ENCODE data around the gene PRLR. TPM values are rescaled to one million over a fixed set of nuclear protein-coding genes. Genes with fewer than 3 reads are reported as not detected.

Gene PRLR
- polyA plus RNA-seq, 1 donor from 2014 or later, result 0.50 TPM

GRCh38 chr5:35124932-35125331, 105.4 kb downstream of the PRLR start:
- Histone ChIP-seq H3K27me3 (ENCODE audit: insufficient read depth, low read depth, low read length) (no peaks in the 10 kb centered on the region), H3F3A (ENCODE audit: insufficient read depth, low read length, poor library complexity, severe bottlenecking) (no peaks in the 10 kb centered on the region), H4K20me1 (ENCODE audit: insufficient read depth) (no peaks in the 10 kb centered on the region), H3K9me3 (ENCODE audit: low read length) (no peaks in the 10 kb centered on the region), H2AFZ (ENCODE audit: low read depth, low read length) (no peak overlapping the region), H3K9me2 (ENCODE audit: insufficient read depth, low read length) (no peaks in the 10 kb centered on the region), H3K4me3 (ENCODE audit: low read length) (no peak overlapping the region), H3K9ac (ENCODE audit: low read length) (no peak overlapping the region), H3K4me2 (ENCODE audit: low read length) (no peak overlapping the region), H3K27ac (ENCODE audit: low read length) (no peak overlapping the region), H3K79me2 (replicated peaks; ENCODE audit: insufficient read depth, low read length) (no peaks in the 10 kb centered on the region), H3K36me3 (ENCODE audit: insufficient read depth, low read length) (no peaks in the 10 kb centered on the region)
- no peak for TF ChIP-seq EP300 (conservative IDR thresholded peaks at IDR 0.05; ENCODE audit: poor library complexity, severe bottlenecking)

DNA sequence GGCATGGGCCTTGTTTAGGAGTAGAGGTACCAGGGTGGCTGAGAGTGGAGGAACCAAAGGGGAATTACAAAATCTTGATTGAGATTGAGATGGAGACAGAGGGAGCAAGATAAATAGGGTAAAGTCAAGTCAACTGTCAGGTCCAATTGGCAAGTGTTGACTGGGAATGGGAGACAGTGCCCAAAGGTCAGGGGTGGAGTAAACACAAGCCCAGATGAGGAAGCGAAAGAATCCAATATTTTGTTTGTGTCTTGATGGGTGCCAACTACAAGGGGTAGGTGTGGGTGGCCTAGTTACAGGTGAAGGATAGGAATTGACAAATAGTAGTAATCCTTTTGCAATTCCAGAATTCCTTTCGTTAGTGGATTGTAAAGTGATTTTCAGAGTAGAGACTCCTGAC, 107.5 kb downstream of the PRLR start:
- H3K79me2 ChIP-seq (replicated peaks; ENCODE audit: insufficient read depth, low read length), result no peaks in the 10 kb centered on the region
- H3K9me2 ChIP-seq (ENCODE audit: insufficient read depth, low read length), result no peaks in the 10 kb centered on the region
- H3F3A ChIP-seq (ENCODE audit: insufficient read depth, low read length, poor library complexity, severe bottlenecking), result no peaks in the 10 kb centered on the region
- no peak overlapping the region for H2AFZ ChIP-seq (ENCODE audit: low read depth, low read length)
- H3K9me3 ChIP-seq (ENCODE audit: low read length), result no peaks in the 10 kb centered on the region
- H3K4me3 ChIP-seq (ENCODE audit: low read length), result no peak overlapping the region
- H3K27me3 ChIP-seq (ENCODE audit: insufficient read depth, low read depth, low read length), result no peaks in the 10 kb centered on the region
- H4K20me1 ChIP-seq (ENCODE audit: insufficient read depth), result no peaks in the 10 kb centered on the region
- no peaks in the 10 kb centered on the region for H3K36me3 ChIP-seq (ENCODE audit: insufficient read depth, low read length)
- H3K4me2 ChIP-seq (ENCODE audit: low read length), result no peak overlapping the region
- H3K9ac ChIP-seq (ENCODE audit: low read length), result no peak overlapping the region
- no peak overlapping the region for H3K27ac ChIP-seq (ENCODE audit: low read length)
- TF ChIP-seq EZH2 (IDR thresholded peaks at IDR 0.05; ENCODE audit: borderline replicate concordance, insufficient read depth, low read length, poor library complexity, severe bottlenecking), result no peak

GRCh38 chr5:35120715-35121114, 109.6 kb downstream of the PRLR start:
- Histone ChIP-seq H3K27ac (ENCODE audit: low read length) (no peak overlapping the region), H3K9me3 (ENCODE audit: low read length) (no peaks in the 10 kb centered on the region), H3K9ac (ENCODE audit: low read length) (no peak overlapping the region), H2AFZ (ENCODE audit: low read depth, low read length) (no peak overlapping the region), H3K4me2 (ENCODE audit: low read length) (no peak overlapping the region), H3K79me2 (replicated peaks; ENCODE audit: insufficient read depth, low read length) (no peaks in the 10 kb centered on the region), H4K20me1 (ENCODE audit: insufficient read depth) (no peaks in the 10 kb centered on the region), H3F3A (ENCODE audit: insufficient read depth, low read length, poor library complexity, severe bottlenecking) (no peaks in the 10 kb centered on the region), H3K4me3 (ENCODE audit: low read length) (no peak overlapping the region), H3K36me3 (ENCODE audit: insufficient read depth, low read length) (no peaks in the 10 kb centered on the region), H3K9me2 (ENCODE audit: insufficient read depth, low read length) (no peaks in the 10 kb centered on the region), H3K27me3 (ENCODE audit: insufficient read depth, low read depth, low read length) (no peaks in the 10 kb centered on the region)
- TF ChIP-seq EZH2 (IDR thresholded peaks at IDR 0.05; ENCODE audit: borderline replicate concordance, insufficient read depth, low read length, poor library complexity, severe bottlenecking), result no peak
- no peak for TF ChIP-seq TAF1 (IDR thresholded peaks at IDR 0.05; ENCODE audit: low read depth)
- TF ChIP-seq CTCF (IDR thresholded peaks at IDR 0.05; ENCODE audit: poor library complexity, severe bottlenecking), result no peak
- no peak for TF ChIP-seq MXI1 (conservative IDR thresholded peaks at IDR 0.05; ENCODE audit: poor library complexity, severe bottlenecking)
- no peak for TF ChIP-seq RAD21 (conservative IDR thresholded peaks at IDR 0.05)
- TF ChIP-seq POLR2AphosphoS5 (IDR thresholded peaks at IDR 0.05), result no peak
- TF ChIP-seq, protein P1, sequence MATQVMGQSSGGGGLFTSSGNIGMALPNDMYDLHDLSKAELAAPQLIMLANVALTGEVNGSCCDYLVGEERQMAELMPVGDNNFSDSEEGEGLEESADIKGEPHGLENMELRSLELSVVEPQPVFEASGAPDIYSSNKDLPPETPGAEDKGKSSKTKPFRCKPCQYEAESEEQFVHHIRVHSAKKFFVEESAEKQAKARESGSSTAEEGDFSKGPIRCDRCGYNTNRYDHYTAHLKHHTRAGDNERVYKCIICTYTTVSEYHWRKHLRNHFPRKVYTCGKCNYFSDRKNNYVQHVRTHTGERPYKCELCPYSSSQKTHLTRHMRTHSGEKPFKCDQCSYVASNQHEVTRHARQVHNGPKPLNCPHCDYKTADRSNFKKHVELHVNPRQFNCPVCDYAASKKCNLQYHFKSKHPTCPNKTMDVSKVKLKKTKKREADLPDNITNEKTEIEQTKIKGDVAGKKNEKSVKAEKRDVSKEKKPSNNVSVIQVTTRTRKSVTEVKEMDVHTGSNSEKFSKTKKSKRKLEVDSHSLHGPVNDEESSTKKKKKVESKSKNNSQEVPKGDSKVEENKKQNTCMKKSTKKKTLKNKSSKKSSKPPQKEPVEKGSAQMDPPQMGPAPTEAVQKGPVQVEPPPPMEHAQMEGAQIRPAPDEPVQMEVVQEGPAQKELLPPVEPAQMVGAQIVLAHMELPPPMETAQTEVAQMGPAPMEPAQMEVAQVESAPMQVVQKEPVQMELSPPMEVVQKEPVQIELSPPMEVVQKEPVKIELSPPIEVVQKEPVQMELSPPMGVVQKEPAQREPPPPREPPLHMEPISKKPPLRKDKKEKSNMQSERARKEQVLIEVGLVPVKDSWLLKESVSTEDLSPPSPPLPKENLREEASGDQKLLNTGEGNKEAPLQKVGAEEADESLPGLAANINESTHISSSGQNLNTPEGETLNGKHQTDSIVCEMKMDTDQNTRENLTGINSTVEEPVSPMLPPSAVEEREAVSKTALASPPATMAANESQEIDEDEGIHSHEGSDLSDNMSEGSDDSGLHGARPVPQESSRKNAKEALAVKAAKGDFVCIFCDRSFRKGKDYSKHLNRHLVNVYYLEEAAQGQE (IDR thresholded peaks at IDR 0.05; ENCODE audit: borderline replicate concordance), result no peak
- TF ChIP-seq SMC3 (conservative IDR thresholded peaks at IDR 0.05; ENCODE audit: poor library complexity), result no peak
- no peak for TF ChIP-seq EP300 (conservative IDR thresholded peaks at IDR 0.05; ENCODE audit: poor library complexity, severe bottlenecking)

Data from neural cell (in vitro differentiated cells).